RWPE1 (cell line): ENCODE data around the gene GAS7.

Experiments used
- CTCF ChIA-PET: fragments of 350-600 bp; sonication (Branson Sonifier 250); formaldehyde crosslinking; extraction: SDS; loops from one replicate; lab custom pipeline; 2021; lab: Yijun Ruan, JAX
- POLR2A ChIA-PET: fragments of 400-600 bp; formaldehyde crosslinking; extraction: SDS; loops from one replicate; lab custom pipeline; 2020; ENCODE audit warnings: antibody characterized with exemption; ENCODE audit not compliant: low non-redundant PET; lab: Yijun Ruan, JAX
- DNase-seq: peaks from one replicate; pipeline ENCODE4 v3.0.0; 2012; ENCODE audit warnings: low spot score
- H3K27ac ChIP-seq: fragments of 450-650 bp; 2 replicates; pipeline ENCODE4 v1.5.1; 2017
- TF ChIP-seq, protein P1 (sequence below): fragments of 450-650 bp; conservative IDR thresholded peaks from 2 replicates; pipeline ENCODE4 v1.5.1; 2017; ENCODE audit warnings: low read depth, mild to moderate bottlenecking

GAS7 gene

DNA sequence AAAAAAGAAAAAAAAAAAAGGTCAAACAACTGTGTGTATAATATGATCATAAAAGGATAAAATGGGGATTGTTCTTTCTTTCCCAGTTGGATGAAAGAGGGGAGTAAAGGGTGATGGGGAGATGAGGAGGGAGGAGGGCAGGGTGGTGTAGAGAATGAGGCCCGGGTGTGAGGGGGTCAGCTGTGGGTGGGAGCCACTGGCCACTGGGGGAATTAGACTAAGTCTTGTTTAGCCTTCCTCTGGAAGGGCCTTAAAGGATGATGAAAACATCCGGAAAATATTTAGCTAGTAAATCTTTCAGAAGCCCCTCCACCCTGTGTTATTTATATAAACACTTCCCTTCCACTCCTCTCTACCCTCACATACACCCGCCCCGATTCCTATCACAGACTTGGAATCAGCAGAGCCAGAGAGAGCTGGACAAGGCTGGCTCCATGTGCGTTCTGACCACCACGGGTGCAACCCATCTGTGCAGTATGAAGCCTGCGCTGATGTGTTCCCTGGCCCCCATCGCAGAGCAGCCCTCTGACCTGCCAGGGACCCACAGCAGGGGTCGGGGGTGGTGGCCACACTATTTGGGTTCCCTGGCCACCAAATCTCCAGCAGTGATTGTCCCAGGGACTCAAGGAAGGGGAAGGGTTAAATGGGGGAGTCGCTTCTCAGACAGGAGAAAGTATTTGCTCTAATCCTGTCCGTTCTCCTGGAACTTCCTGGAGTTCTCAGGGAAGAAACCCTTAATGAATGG is 72.7 kb downstream of the GAS7 start:
- no peak overlapping the region for H3K27ac ChIP-seq
- TF ChIP-seq, protein P1, sequence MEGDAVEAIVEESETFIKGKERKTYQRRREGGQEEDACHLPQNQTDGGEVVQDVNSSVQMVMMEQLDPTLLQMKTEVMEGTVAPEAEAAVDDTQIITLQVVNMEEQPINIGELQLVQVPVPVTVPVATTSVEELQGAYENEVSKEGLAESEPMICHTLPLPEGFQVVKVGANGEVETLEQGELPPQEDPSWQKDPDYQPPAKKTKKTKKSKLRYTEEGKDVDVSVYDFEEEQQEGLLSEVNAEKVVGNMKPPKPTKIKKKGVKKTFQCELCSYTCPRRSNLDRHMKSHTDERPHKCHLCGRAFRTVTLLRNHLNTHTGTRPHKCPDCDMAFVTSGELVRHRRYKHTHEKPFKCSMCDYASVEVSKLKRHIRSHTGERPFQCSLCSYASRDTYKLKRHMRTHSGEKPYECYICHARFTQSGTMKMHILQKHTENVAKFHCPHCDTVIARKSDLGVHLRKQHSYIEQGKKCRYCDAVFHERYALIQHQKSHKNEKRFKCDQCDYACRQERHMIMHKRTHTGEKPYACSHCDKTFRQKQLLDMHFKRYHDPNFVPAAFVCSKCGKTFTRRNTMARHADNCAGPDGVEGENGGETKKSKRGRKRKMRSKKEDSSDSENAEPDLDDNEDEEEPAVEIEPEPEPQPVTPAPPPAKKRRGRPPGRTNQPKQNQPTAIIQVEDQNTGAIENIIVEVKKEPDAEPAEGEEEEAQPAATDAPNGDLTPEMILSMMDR: no peak
- no peak for DNase-seq
- ChIA-PET POLR2A (no interaction called here), CTCF (no interaction called here)

DNA sequence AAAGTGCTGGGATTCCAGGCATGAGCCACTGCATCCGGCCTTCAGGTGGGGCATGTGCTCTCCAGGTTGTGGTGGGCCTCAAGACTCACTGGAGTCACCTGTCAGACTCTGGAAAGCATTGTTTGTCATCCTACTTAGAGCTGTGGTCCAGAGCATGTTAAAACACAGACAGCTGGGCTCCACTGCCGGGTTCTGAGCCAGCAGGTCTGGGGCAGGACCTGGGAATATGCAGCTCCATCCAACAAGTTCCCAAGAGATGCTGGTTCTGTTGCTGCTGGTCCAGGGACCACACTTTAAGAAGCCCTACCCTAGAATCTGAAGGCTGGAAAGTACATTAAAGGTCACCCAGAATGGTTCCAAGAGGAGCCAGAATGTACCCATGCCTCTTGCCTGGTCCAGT is 75.3 kb downstream of the GAS7 start:
- DNase-seq: no peak
- H3K27ac ChIP-seq: no peak overlapping the region
- POLR2A ChIA-PET: no interaction called here
- CTCF ChIA-PET: interaction anchor here (0.6 kb wide), 1 partner anchor 569 kb away, joined by 3 read pairs; no protein-coding TSS in a partner anchor
- TF ChIP-seq, protein P1: no peak

DNA sequence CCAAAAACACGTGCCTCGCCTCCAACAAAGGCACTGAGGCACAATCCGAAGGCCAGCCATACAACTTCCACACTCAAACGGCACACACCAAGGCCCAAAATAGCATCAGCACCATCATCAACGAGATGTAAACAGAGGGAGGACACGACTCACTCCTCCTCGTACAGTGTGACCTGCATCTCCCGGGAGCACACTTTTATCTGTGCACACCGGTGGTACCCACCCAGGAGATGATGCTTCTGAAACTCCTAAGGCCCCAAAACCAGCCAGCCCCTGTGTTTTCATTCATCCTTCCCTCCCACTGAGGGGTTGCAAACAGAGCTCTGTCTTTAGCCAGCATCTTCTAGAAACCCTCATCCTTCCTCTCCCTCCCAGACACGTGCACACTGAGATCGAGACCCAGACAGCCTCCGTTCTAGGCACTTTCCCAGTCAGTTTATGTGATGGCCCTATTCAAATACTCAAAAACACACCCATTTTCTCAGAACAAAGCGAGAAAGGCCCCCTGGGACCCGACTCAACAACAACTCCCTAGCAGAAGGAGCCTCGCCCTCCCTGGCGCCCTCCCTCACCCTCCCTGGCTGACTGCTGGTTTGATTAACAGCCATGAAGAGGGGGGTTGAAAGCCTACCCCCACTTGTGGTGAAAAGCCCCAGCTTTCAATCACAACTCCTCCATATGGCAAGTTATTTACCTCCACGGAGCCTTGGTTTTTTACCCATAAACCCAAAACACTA is 76.3 kb downstream of the GAS7 start:
- H3K27ac ChIP-seq: no peak overlapping the region
- POLR2A ChIA-PET: no interaction called here
- DNase-seq: no peak

DNA sequence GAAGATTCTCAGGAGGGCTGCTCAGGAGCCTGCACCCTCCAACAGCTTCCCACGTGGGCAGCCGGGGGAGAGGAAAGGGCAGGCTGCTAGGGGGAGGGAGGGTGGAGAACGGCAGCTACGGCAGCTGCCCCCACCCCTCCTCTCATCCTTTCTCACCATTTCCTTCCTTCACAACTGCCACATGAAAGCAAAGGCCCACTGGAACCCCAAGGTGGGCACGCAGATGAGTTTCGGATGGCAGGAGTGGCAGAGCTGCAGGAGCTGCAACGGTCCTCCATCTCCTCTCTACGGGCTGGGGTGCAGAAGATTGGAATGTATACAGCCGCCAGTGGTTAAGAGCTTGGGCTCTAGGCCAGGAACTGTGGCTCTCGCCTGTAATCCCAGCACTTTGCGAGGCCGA is 77.7 kb downstream of the GAS7 start:
- POLR2A ChIA-PET: no interaction called here
- CTCF ChIA-PET: no interaction called here
- no peak overlapping the region for H3K27ac ChIP-seq
- TF ChIP-seq, protein P1: no peak
- DNase-seq: no peak

More for the DNA sequence above, 76.3 kb downstream of the GAS7 start:
- TF ChIP-seq, protein P1: no peak
- CTCF ChIA-PET: no interaction called here

DNA sequence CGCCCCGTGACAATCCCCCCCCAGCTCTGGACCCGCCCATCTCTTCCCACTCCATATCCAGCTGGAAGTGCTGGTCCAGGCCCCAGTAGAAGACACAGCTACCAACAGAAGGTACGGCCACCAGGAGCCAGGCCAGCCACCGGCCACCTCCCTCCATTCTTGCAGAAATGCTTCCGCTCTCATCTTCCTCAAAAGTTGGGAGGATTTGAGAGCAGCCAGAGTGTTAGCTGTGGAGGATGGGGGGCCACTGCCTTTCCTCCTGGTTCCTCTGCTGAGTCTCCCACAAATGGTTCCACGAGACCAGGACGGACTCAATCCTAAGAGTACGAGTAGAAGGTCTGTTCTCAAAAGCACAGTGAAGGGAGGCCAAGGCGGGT is 78.3 kb downstream of the GAS7 start:
- no peak for DNase-seq
- TF ChIP-seq, protein P1: no peak
- peak overlapping the region; percentile 24; the same call in 1 of the 2 replicates for H3K27ac ChIP-seq
- ChIA-PET CTCF (interaction anchor here (0.6 to 0.8 kb wide), 3 partner anchors 17 to 303 kb away, joined by 3 to 5 read pairs (median 3); no protein-coding TSS in a partner anchor), POLR2A (no interaction called here)
